NCI-H2107 treated with DMSO at 0.1 percent for 48 hours (cell line): Measurements from ENCODE around the gene PI4K2A.
"Not testable (repeated sequence)": the region's sequence is repeated elsewhere in the genome, so short reads cannot be mapped to it uniquely, and the experiment has no call there.

ENCODE experiments used
- DNase-seq: peaks from one replicate; lab custom pipeline; 2025; ENCODE audit not compliant: unreplicated experiment; lab: John Stamatoyannopoulos, UW

Gene PI4K2A

GRCh38 chr10:97673736-97674525 lies 33.5 kb downstream of the PI4K2A start:
- no peak for DNase-seq

DNA sequence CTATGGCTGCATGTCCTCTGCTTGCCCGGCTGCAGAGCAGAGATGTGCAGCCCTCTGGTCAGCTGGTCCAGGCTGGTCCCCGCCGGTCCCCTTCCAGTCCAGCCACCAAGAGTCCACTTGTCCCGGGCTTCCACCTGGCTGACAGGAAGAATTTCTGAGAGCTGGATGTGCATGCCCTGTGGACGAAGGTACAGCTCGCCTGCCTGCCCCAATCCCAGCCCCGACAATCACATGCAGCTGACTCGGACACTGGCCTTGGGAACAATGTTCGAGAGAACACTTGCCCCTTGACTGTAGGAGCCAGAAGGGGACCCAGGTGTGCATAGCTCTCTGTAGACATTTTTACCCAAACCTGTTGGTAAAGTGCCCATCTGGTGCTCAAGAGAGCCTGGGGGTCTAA lies 34.8 kb downstream of the PI4K2A start:
- DNase-seq, result no peak

GRCh38 chr10:97676770-97677581 lies 36.5 kb downstream of the PI4K2A start:
- DNase-seq, result peak; percentile 27

DNA sequence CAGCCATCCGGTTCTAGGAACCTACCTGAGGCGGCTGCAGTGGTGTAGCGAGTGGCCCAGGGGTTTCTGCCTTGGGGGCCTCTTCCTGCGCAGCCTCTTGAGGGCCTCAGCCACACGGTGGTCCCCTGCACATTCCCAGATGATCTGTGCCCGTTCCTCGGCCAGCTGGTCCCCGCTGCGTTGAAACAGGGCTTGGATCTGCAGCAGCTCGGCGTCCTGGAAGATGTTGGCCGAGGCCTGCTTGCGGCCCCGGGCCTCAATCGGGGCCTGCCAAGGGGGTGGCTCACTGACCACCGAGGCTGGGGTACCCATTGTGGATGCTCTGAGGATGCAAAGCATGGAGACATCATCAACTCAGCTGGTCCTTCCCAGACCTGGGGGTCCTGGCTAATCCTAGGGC lies 39.1 kb downstream of the PI4K2A start:
- no peak for DNase-seq

DNA sequence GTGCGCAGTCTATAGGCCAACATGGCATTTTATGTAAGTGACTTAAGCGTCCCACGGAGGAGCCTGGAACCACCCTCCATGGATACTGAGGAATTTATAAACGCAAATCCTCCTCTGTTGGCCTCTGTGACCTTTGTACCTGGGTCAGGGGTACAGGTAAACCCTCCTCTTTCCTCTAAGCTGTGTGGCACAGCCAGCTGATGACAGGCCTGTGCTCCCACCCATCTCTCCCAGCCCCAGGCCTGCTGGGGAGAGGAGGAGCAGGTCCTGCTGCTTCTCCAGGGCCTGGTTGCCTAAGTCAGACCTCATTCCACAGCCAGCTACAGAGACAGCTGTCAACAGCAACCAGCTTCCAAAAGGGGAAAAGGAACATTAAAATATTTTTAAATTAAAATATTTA lies 41.6 kb downstream of the PI4K2A start:
- no peak for DNase-seq

DNA sequence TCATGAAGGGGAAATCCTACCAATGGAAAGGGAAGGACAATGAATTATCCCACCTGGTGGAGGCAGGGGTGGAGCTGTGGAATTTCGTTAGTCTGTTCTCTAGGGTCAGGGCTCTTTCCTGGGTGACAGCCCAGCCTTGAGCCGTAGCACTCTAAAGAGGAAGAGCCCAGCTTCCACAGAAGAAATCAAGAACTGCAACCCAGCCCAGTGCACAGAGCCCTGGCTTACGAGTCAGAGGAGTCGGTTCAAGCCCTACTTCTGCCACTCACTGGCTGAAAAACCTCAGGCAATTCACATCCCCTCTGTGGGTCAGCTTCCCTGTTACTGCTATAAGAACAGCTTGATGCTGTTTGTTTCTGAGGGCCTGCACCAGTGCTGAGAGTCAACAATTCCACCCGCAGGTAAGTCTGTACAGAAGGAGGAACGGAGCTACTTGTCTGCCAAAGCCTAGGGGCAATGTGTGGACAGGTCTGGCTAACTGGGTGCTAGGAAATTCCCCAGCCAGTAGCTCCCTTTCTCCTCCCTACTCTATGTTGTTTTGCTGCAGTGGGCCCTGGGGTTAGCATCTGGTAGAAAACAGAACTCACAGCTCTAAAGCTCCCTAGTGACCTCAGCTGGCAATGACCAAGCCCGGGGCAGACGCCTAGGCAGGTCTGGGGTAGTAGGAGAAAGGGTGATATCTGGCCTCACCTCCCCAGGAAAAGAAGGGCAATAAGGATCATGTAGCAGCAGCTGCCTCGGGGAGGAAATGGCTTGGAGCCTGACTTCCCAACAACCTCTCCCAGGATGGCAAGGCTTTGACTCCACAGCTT lies 43.3 kb downstream of the PI4K2A start:
- DNase-seq, result no peak

DNA sequence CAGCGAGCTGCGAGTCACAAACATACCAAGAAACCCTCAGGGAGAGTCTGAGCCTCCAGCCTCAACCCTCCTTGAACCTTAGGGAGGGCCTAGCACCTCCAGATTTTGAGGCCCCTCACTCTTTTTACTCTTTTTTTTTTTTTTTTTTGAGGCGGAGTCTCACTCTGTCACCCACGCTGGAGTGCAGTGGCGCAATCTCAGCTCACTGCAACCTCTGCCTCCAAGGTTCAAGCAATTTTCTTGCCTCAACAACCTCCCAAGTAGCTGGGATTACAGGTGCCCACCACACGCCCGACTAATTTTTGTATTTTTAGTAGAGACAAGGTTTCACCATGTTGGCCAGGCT lies 43.9 kb downstream of the PI4K2A start:
- DNase-seq, result not testable (repeated sequence)

GRCh38 chr10:97684866-97685394 lies 44.5 kb downstream of the PI4K2A start:
- DNase-seq, result no peak

DNA sequence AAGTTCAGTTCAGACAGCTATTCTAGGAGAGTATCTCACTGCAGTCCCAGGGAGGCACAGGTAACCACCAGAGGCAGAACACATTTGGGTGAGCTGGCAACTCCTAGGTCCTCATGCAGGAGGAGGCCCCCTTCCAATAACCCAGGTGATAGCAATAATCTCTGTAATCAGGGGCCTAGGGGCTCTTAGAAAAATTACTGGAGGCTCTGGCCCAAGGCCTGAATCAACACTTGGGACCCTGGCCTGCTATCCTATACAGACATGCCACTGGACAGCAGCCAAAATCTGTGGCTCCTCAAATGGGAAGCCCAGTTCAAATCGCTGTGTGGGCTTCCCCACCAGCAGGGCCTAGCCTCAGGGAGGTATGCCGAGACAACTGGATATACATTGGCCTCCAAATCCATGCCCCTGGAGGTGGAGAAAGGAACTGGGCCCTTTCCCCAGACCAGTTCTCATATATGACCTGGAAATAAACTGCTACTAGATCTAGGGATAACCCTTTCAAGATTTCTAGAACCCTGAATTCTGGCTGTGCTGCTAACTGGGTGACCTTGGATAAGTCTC lies 45.0 kb downstream of the PI4K2A start:
- no peak for DNase-seq

DNA sequence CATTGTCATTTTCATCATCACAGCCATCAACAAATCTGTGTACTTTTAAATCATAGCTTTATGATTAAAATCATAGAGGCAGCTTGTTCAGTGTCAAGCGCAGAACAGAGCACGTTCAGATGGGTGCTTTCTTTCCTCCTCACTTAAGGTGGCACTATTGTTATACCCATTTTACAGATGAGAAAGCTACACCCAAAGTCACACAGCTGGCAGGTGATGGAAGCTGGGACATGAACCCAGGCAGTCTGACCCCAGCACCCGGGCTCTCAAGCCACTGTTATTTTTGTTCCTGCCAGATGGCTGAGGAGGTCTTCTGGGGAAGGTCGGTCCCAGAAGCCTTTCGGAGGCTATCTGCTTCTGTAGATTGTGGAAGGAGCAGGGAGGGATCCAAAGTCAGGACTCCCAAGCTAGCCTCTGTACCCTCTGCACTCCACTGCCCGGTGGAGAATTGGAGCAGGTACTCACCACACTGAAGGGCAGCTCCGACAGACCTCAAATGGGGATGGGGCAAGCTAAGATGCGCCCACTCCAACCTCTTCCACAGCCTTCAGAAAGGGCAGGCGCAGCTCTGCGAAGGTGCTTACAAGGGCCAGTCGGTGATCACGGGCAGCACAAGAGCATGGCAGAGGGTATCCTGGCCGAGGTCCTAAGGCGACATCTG lies 46.0 kb downstream of the PI4K2A start:
- DNase-seq, result no peak

GRCh38 chr10:97686962-97687784 lies 46.7 kb downstream of the PI4K2A start, which contains the start of gene AVPI1:
Gene AVPI1 (minus strand): TSS chr10:97687241. CDS start chr10:97679905, 7,336 bp downstream.
- DNase-seq, result peak; percentile 73

- no peak for DNase-seq
Observed at GRCh38 chr10:97687785-97688781, 47.6 kb downstream of the PI4K2A start.

- no peak for DNase-seq
Observed at GRCh38 chr10:97689559-97690020, 49.1 kb downstream of the PI4K2A start.

GRCh38 chr10:97690133-97690532 lies 49.7 kb downstream of the PI4K2A start:
- DNase-seq, result no peak

DNA sequence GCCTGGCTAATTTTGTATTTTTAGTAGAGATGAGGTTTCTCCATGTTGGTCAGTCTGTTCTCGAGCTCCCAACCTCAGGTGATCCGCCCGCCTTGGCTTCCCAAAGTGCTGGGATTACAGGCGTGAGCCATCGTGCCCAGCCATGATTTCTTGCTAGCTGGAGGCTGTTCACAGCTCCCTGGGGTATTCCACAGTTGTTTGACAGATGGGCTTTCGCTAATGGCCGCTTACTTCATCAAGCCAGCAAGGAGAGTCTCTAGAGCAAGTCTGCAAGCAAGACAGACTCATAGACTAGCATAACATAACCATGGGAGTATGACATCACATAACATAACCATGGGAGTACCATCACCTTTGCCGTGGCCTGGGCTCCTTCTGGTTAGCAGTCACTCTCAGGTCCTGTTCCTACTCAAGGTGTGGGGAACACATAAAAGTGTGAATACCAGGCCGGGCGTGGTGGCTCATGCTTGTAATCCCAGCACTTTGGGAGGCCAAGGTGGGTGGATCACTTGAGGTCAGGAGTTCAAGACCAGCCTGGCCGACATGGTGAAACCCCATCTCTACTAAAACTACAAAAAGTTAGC lies 57.7 kb downstream of the PI4K2A start:
- DNase-seq, result not testable (repeated sequence)

- DNase-seq, result peak; percentile 63
Observed at GRCh38 chr10:97701438-97702069, 61.1 kb downstream of the PI4K2A start.

GRCh38 chr10:97703398-97704067 lies 63.1 kb downstream of the PI4K2A start:
- no peak for DNase-seq
